ENCODE data around the gene TAF6.
A peak's percentile ranks its signal among the peaks of the same experiment; 100 is the strongest.
"Not testable (repeated sequence)": the region's sequence is repeated elsewhere in the genome, so short reads cannot be mapped to it uniquely, and the experiment has no call there.

Gene TAF6

GRCh38 chr7:100152404-100152803, 33.2 kb upstream of the TAF6 start:
- no peak for DNase-seq

GRCh38 chr7:100148559-100149328, 29.6 kb upstream of the TAF6 start, which contains the start of gene LAMTOR4:
Gene LAMTOR4 (plus strand): TSS chr7:100148918. CDS start chr7:100148973, 55 bp downstream.
- peak; percentile 97 for DNase-seq

- no peak for DNase-seq
These were observed 29.0 kb upstream of the TAF6 start for GRCh38 chr7:100148225-100148558.

- DNase-seq, result no peak
These were observed 28.1 kb upstream of the TAF6 start for GRCh38 chr7:100147278-100147677.

- DNase-seq, result not testable (repeated sequence)
These were observed 27.2 kb upstream of the TAF6 start for GRCh38 chr7:100146350-100146749.

GRCh38 chr7:100142461-100142860, 23.3 kb upstream of the TAF6 start:
- DNase-seq, result no peak

- DNase-seq, result no peak
These were observed 22.4 kb upstream of the TAF6 start for GRCh38 chr7:100141555-100141949.

- no peak for DNase-seq
These were observed 18.9 kb upstream of the TAF6 start for GRCh38 chr7:100137851-100138760.

GRCh38 chr7:100132697-100133151, 13.6 kb upstream of the TAF6 start:
- peak; percentile 39 for DNase-seq

- no peak for DNase-seq
These were observed 13.0 kb upstream of the TAF6 start for GRCh38 chr7:100132126-100132525.

- peak; percentile 9 for DNase-seq
These were observed 11.7 kb upstream of the TAF6 start for GRCh38 chr7:100130608-100131453.

- not testable (repeated sequence) for DNase-seq
These were observed 11.1 kb upstream of the TAF6 start for GRCh38 chr7:100130220-100130607.

GRCh38 chr7:100128637-100128963, 9.4 kb upstream of the TAF6 start:
- DNase-seq, result no peak

- no peak for DNase-seq
These were observed 8.9 kb upstream of the TAF6 start for GRCh38 chr7:100127866-100128636.

GRCh38 chr7:100126931-100127865, 8.0 kb upstream of the TAF6 start, which contains the start of gene MBLAC1:
Gene MBLAC1 (plus strand): TSS chr7:100126967. CDS start chr7:100127396, 429 bp downstream.
- DNase-seq, result peak; percentile 81

- no peak for DNase-seq
These were observed 7.2 kb upstream of the TAF6 start for GRCh38 chr7:100126239-100126930.

GRCh38 chr7:100124301-100125230, 5.4 kb upstream of the TAF6 start:
- DNase-seq, result no peak

- DNase-seq, result no peak
These were observed 3.4 kb upstream of the TAF6 start for GRCh38 chr7:100122568-100122967.

GRCh38 chr7:100122067-100122466, 2.9 kb upstream of the TAF6 start:
- DNase-seq, result no peak

All from amniotic stem cell (primary cell).